HepG2 (cell line): ENCODE data around the gene NFATC1. TPM values are rescaled to one million over a fixed set of nuclear protein-coding genes. Genes with fewer than 3 reads are reported as not detected.

Source experiments
- ATAC-seq: fragments of 200-7000 bp; cut with Tn5 transposase; 3 replicates; pipeline ENCODE4 v1.9.1; 2020; ENCODE audit warnings: mild to moderate bottlenecking, moderate library complexity
- BruUV-seq: library from RNA; stranded (reverse); fragments of 400-500 nt; replicated peaks from 2 replicates; lab custom pipeline; 2021; lab: Mats Ljungman, UMichigan
- CTCF ChIA-PET: fragments of 300-600 bp; formaldehyde crosslinking; extraction: SDS; loops from one replicate; lab custom pipeline; 2021; ENCODE audit warnings: low total read pairs, inconsistent platforms, low intra/inter-chr PET ratio; lab: Yijun Ruan, JAX
- POLR2A ChIA-PET: fragments of 350-600 bp; sonication (Branson Sonifier 250); formaldehyde crosslinking; loops from one replicate; lab custom pipeline; 2020; ENCODE audit warnings: antibody characterized with exemption, inconsistent platforms; lab: Yijun Ruan, JAX
- DNase-seq: peaks from one replicate; pipeline ENCODE4 v3.0.0-alpha.2; 2015; ENCODE audit warnings: low spot score
- FAIRE-seq: peaks from 3 replicates; lab custom pipeline; 2011; peaks lifted over from hg19 to GRCh38; lab: Jason Lieb, UNC
- H2AFZ ChIP-seq: one replicate; pipeline ENCODE4 v1.6.1; 2011; ENCODE audit warnings: low read length, inconsistent platforms
- H3K27ac ChIP-seq: fragments of 300-600 bp; 3 replicates; pipeline ENCODE4 v1.8.0; 2011; ENCODE audit warnings: mixed run types, mild to moderate bottlenecking, mixed read lengths, low read length, inconsistent platforms; ENCODE audit not compliant: insufficient read depth; ENCODE audit errors: extremely low read length
- H3K27me3 ChIP-seq, 2 experiments: fragments of 200-600 bp in 1 of 2; 2 replicates in 1 of 2; 3 replicates in 1 of 2; pipeline versions ENCODE4 v1.6.0 to v1.8.0; 2011; ENCODE audit warnings: low read length in 2 of 2, mild to moderate bottlenecking in 2 of 2, moderate library complexity in 2 of 2, inconsistent platforms in 1 of 2; ENCODE audit not compliant: insufficient read depth in 2 of 2, control insufficient read depth in 1 of 2
- H3K36me3 ChIP-seq, 2 experiments: fragments of 200-600 bp in 1 of 2; replicated peaks in 1 of 2; 2 replicates in 1 of 2; 3 replicates in 1 of 2; pipeline versions ENCODE4 v1.5.1 to v1.8.0; 2011; ENCODE audit warnings: low read length in 2 of 2, inconsistent platforms in 1 of 2; ENCODE audit not compliant: insufficient read depth in 2 of 2, control insufficient read depth in 1 of 2
- H3K4me1 ChIP-seq: 2 replicates; pipeline ENCODE4 v1.5.1; 2012; ENCODE audit warnings: low read length, inconsistent platforms; ENCODE audit not compliant: insufficient read depth
- H3K4me2 ChIP-seq: 2 replicates; pipeline ENCODE4 v1.6.0; 2011; ENCODE audit warnings: low read depth, low read length, inconsistent platforms
- H3K4me3 ChIP-seq, 3 experiments: fragments of 200-600 bp in 1 of 3; sonication (generic), shearing (Covaris generic) in 1 of 3; replicated peaks in 1 of 3; 2 replicates each; pipeline ENCODE4 v1.5.1; 2011 to 2016; ENCODE audit warnings: low read length in 3 of 3, inconsistent platforms in 2 of 3, low read depth in 2 of 3, mild to moderate bottlenecking in 2 of 3, control low read depth in 1 of 3, mixed read lengths in 1 of 3; ENCODE audit not compliant: insufficient read depth in 1 of 3
- H3K79me2 ChIP-seq: one replicate; pipeline ENCODE4 v1.6.1; 2011; ENCODE audit warnings: low read length, inconsistent platforms; ENCODE audit not compliant: insufficient read depth
- H3K9ac ChIP-seq: 2 replicates; pipeline ENCODE4 v1.6.0; 2011; ENCODE audit warnings: mild to moderate bottlenecking, low read depth, low read length, inconsistent platforms; ENCODE audit not compliant: insufficient read depth
- H3K9me3 ChIP-seq: 2 replicates; pipeline ENCODE4 v1.5.1; 2012; ENCODE audit warnings: mild to moderate bottlenecking, low read length
- H4K20me1 ChIP-seq: 2 replicates; pipeline ENCODE4 v1.6.0; 2011; ENCODE audit warnings: inconsistent platforms, mild to moderate bottlenecking, low read length, moderate library complexity; ENCODE audit not compliant: insufficient read depth
- FOSL2 ChIP-seq: sonication (generic); formaldehyde crosslinking; IDR thresholded peaks from 2 replicates; pipeline ENCODE4 v1.4.0; 2020; ENCODE audit warnings: missing genetic modification reagents
- KLF6 ChIP-seq: IDR thresholded peaks from 2 replicates; pipeline ENCODE4 v1.8.0; 2016; ENCODE audit warnings: missing biosample characterization, missing genetic modification reagents
- LBX2 ChIP-seq: sonication (generic); formaldehyde crosslinking; IDR thresholded peaks from 2 replicates; pipeline ENCODE4 v1.5.0; 2020; ENCODE audit warnings: missing genetic modification reagents, mild to moderate bottlenecking, borderline replicate concordance
- RORA ChIP-seq: sonication (generic); formaldehyde crosslinking; IDR thresholded peaks from 2 replicates; pipeline ENCODE4 v1.5.0; 2020; ENCODE audit warnings: mild to moderate bottlenecking, missing genetic modification reagents, moderate library complexity
- ZFP91 ChIP-seq: sonication (generic); formaldehyde crosslinking; IDR thresholded peaks from 2 replicates; pipeline ENCODE4 v1.9.0; 2022; ENCODE audit warnings: missing genetic modification reagents, mild to moderate bottlenecking, borderline replicate concordance
- ZFX ChIP-seq: sonication (generic); formaldehyde crosslinking; IDR thresholded peaks from 2 replicates; pipeline ENCODE4 v1.4.0; 2020; ENCODE audit warnings: mild to moderate bottlenecking, low read depth, missing genetic modification reagents, moderate library complexity
- ZSCAN30 ChIP-seq: sonication (generic); formaldehyde crosslinking; IDR thresholded peaks from 2 replicates; pipeline ENCODE4 v1.5.0; 2020; ENCODE audit warnings: mild to moderate bottlenecking, missing genetic modification reagents
- WGBS: methylation state at CpG from one replicate; pipeline ENCODE4 v1.1.6; 2017; ENCODE audit warnings: low lambda C conversion rate; 5-methylcytosine and 5-hydroxymethylcytosine counted together
- in situ Hi-C: cut with HindIII; loops from 2 replicates; pipeline ENCODE4 v1.10.0; 2017; ENCODE audit warnings: low pct_unique_long_range_greater_than_20kb; ENCODE audit not compliant: extremely low pct_ligation_motif_present
- intact Hi-C: fragments of 100-400 bp; cut with micrococcal nuclease; formaldehyde crosslinking; loops from one replicate; pipeline ENCODE4 v1.10.0; 2022; ENCODE audit not compliant: unreplicated experiment
- polyA plus RNA-seq, 8 experiments: library from polyadenylated mRNA; depleted of rRNA in 3 of 8; stranded (reverse) in 7 of 8; unstranded in 1 of 8; fragments of >200 nt; fragmentation: Illumina TruSeq in 4 of 8; extraction: Trizol in 4 of 8; gene quantifications; 2 replicates each; pipeline versions ENCODE4 v1.2.1 to v1.2.3, GENCODE V29; 2011 to 2016; ENCODE audit warnings: low read depth in 4 of 8, missing spikeins in 1 of 8, mixed read lengths in 1 of 8; ENCODE audit not compliant: insufficient read depth in 1 of 8
- total RNA-seq, 5 experiments: library from RNA; depleted of rRNA; stranded (reverse); fragments of >200 nt; fragmentation: Illumina TruSeq; extraction: Trizol; gene quantifications; 2 replicates each; pipeline ENCODE4 v1.2.3, GENCODE V29; 2016; ENCODE audit warnings: low read depth in 1 of 5

The NFATC1 gene
- total and polyA plus RNA-seq, 2 of the 13 experiments (the other 11 are each of a cell fraction or from before 2014, with no cell fraction given): not detected

GRCh38 chr18:79457652-79458051 is 61.9 kb downstream of the NFATC1 start:
- ChIA-PET CTCF (no interaction called here), POLR2A (no interaction called here)
- H3K4me3 ChIP-seq: no peak overlapping the region
- TF ChIP-seq ZFX: no peak
- TF ChIP-seq RORA (CRISPR knock-in tag): no peak
- no peak for TF ChIP-seq KLF6 (CRISPR knock-in tag)
- no peak for TF ChIP-seq ZSCAN30 (CRISPR knock-in tag)
- TF ChIP-seq ZFP91 (CRISPR knock-in tag): no peak
- intact Hi-C loops (no loop called here), in situ Hi-C loops (no loop called here)
- no peak overlapping the region for H3K9ac ChIP-seq
- H3K4me2 ChIP-seq: no peak overlapping the region
- no peak for FAIRE-seq
- H3K27ac ChIP-seq: no peak overlapping the region
- no TSS peak for BruUV-seq
- H4K20me1 ChIP-seq: no peaks in the 10 kb centered on the region
- no peaks in the 10 kb centered on the region for H3K4me1 ChIP-seq
- no peak for ATAC-seq
- no peaks in the 10 kb centered on the region for H3K9me3 ChIP-seq
- no peak overlapping the region for H2AFZ ChIP-seq
- H3K36me3 ChIP-seq: no peaks in the 10 kb centered on the region
- H3K27me3 ChIP-seq: peaks cover 14 to 95% of the 10 kb centered on the region in 2 experiments
- H3K79me2 ChIP-seq: no peaks in the 10 kb centered on the region
- no peak for DNase-seq
- 17% methylated on average over 5 of the region's 18 CpGs for WGBS

GRCh38 chr18:79458131-79458838 is 62.6 kb downstream of the NFATC1 start:
- ATAC-seq: peak; percentile 20; the same call in 2 of the 3 replicates
- Histone ChIP-seq H3K36me3 (no peaks in the 10 kb centered on the region), H3K4me3 (no peak overlapping the region), H3K27ac (no peak overlapping the region), H3K79me2 (no peaks in the 10 kb centered on the region), H4K20me1 (no peaks in the 10 kb centered on the region), H3K4me1 (no peaks in the 10 kb centered on the region), H3K27me3 (peaks cover 14 to 95% of the 10 kb centered on the region in 2 experiments), H3K9ac (no peak overlapping the region), H3K4me2 (no peak overlapping the region), H2AFZ (no peak overlapping the region), H3K9me3 (no peaks in the 10 kb centered on the region)
- intact Hi-C loops: no loop called here
- WGBS: 34% methylated on average over 15 of the region's 45 CpGs
- no peak for FAIRE-seq
- TF ChIP-seq FOSL2 (CRISPR knock-in tag) (peak; percentile 83), LBX2 (no peak)
- ChIA-PET POLR2A (no interaction called here), CTCF (no interaction called here)
- peak; percentile 43 for DNase-seq
- in situ Hi-C loops: no loop called here
- no TSS peak for BruUV-seq
